ENCODE data around the gene NELFA.

DNA sequence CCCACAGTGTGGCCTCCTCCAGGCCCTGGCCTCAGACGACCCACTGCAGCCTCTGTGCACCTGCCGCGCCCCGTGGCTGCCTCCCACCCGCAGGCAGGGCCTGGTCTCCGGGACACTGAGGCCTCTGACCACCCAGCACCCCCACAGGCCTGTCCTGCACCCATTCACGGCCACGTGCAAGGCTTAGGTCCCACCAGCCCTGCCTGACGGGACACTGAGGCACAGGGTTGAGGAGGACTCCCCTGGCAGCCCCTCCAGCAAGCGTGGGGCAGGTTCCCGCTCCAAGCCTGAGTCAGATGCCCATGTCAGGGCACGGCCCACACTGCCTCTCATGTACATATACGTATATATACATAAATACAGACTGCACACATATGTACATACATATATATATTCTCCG is 23.5 kb downstream of the NELFA start:
- TF ChIP-seq, protein P1, sequence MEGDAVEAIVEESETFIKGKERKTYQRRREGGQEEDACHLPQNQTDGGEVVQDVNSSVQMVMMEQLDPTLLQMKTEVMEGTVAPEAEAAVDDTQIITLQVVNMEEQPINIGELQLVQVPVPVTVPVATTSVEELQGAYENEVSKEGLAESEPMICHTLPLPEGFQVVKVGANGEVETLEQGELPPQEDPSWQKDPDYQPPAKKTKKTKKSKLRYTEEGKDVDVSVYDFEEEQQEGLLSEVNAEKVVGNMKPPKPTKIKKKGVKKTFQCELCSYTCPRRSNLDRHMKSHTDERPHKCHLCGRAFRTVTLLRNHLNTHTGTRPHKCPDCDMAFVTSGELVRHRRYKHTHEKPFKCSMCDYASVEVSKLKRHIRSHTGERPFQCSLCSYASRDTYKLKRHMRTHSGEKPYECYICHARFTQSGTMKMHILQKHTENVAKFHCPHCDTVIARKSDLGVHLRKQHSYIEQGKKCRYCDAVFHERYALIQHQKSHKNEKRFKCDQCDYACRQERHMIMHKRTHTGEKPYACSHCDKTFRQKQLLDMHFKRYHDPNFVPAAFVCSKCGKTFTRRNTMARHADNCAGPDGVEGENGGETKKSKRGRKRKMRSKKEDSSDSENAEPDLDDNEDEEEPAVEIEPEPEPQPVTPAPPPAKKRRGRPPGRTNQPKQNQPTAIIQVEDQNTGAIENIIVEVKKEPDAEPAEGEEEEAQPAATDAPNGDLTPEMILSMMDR (IDR thresholded peaks at IDR 0.05): no peak
- TF ChIP-seq POLR2AphosphoS5 (IDR thresholded peaks at IDR 0.05): no peak
